Measurements from ENCODE around the gene CEBPB.

Gene CEBPB

GRCh38 chr20:50186151-50186885 is 4.3 kb upstream of the CEBPB start:
- peak; percentile 76 for DNase-seq (ENCODE audit: low spot score)
- TF ChIP-seq CTCF (IDR thresholded peaks at IDR 0.05; ENCODE audit: extremely low read depth, missing control alignments): peak; percentile 96

- TF ChIP-seq CTCF (IDR thresholded peaks at IDR 0.05; ENCODE audit: extremely low read depth, missing control alignments): no peak
- DNase-seq (ENCODE audit: low spot score): no peak
Observed at GRCh38 chr20:50186987-50187402, 3.6 kb upstream of the CEBPB start.

- no peak for TF ChIP-seq CTCF (IDR thresholded peaks at IDR 0.05; ENCODE audit: extremely low read depth, missing control alignments)
- no peak for DNase-seq (ENCODE audit: low spot score)
Observed at GRCh38 chr20:50187403-50188051, 3.1 kb upstream of the CEBPB start.

- no peak for DNase-seq (ENCODE audit: low spot score)
- no peak for TF ChIP-seq CTCF (IDR thresholded peaks at IDR 0.05; ENCODE audit: extremely low read depth, missing control alignments)
Observed at GRCh38 chr20:50188287-50188688, 2.3 kb upstream of the CEBPB start.

GRCh38 chr20:50188879-50189680 is 1.6 kb upstream of the CEBPB start:
- TF ChIP-seq CTCF (IDR thresholded peaks at IDR 0.05; ENCODE audit: extremely low read depth, missing control alignments): no peak
- no peak for DNase-seq (ENCODE audit: low spot score)

GRCh38 chr20:50189681-50190250 is 864 bp upstream of the CEBPB start:
- TF ChIP-seq CTCF (IDR thresholded peaks at IDR 0.05; ENCODE audit: extremely low read depth, missing control alignments): no peak
- no peak for DNase-seq (ENCODE audit: low spot score)
